Activated CD8-positive, alpha-beta memory T cell treated with anti-CD3 and anti-CD28 coated beads for 1 hour (primary cell): ENCODE results near the gene CLPTM1.
"Not testable (repeated sequence)": the region's sequence is repeated elsewhere in the genome, so short reads cannot be mapped to it uniquely, and the experiment has no call there.

Source experiments
- DNase-seq, 2 donors: peaks; one replicate each; pipeline ENCODE4 v3.0.0-alpha.2; 2020; ENCODE audit warnings: low read depth in 1 of 2; ENCODE audit errors: extremely low read depth in 1 of 2

The CLPTM1 gene

DNA sequence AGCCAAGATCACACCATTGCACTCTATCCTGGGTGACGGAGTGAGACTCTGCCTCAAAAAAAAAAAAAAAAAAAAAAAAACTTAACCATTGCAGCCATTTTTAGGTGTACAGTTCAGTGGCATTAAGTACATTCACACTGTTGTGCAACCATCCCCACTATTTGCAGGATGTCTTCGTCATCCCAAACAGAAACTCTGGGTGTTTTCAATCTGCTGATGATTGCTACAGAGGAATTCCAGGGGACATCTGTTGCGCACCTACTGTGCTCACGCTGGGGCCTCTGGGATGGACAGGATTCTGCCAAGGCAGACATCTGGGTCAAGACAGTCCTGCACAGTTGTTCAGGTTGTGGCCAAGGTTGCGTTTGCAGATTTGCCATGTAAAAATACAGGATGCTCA is 15.5 kb upstream of the CLPTM1 start:
- DNase-seq = no peak

DNA sequence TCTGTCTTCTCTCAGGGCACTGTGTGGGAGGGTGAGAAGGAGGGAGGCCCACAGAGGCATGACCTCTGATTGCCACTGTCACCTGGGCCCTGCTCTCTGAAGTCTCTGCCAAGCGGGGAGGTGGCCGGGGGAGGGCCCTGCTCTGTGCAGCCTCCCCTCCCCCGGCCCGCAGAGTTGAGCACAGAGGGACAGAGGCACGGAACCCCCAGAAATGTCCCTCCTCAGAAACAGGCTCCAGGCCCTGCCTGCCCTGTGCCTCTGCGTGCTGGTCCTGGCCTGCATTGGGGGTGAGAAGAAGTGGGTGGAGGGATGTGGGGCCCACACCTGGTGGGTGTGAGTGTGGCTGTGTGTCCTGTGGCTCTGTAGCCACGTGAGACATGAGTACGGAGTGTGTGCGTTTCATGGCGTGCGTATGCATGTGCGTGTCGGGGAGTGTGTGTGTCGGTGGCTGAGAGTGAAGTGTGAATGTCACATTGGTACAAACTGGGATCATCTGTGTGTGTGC is 13.1 kb upstream of the CLPTM1 start, which contains the start of gene APOC4:
TSS of gene APOC4 (plus strand) at position 171 of the 505 bp plus-strand sequence. CDS start at position 212, 41 bp downstream.
- DNase-seq = no peak

DNA sequence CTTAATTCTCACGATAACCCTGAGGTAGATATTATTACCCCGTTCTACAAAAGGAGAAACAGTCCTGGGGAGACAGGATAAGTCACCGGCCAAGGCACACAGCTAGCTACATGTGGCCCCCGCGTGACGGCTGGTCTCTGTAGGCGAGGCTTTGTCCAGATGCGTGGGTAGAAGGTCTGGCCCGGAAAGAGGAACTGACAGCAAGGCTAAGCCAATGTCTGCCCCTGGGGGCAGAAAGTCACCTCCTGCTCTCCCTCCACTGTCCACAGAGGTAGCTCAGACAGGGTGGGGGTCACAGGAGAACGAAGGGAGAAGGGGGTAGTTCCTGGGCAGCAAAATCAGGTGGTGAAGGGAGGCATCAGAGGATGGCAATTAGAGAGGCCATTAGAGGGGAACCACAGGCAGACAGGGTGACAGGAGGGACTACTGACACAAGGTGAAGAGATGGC is 11.4 kb upstream of the CLPTM1 start:
- no peak for DNase-seq

DNA sequence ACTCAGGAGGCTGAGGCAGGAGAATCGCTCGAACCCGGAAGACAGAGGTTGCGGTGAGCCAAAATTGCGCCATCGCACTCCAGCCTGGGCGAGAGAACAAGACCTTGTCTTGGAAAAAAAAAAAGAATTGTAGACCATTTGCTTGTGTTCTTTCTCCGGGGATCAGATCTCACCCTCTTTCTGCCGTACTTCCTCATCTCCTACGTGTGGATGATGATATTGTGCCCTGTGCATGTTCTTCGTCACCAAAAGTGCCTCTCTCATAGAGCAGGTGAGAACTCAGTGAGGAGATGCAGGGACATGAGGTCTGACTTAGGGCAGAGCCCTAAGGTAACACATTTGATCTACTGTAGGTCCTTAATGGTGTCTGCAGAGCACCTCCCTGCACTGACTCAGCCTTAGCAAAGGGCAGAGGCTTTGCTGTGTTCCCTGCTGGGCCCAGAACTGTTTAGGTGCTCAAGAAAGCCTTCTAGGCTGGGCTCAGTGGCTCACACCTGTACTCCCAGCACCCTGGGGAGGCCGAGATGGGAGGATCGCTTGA is 8.1 kb upstream of the CLPTM1 start:
- DNase-seq = no peak

DNA sequence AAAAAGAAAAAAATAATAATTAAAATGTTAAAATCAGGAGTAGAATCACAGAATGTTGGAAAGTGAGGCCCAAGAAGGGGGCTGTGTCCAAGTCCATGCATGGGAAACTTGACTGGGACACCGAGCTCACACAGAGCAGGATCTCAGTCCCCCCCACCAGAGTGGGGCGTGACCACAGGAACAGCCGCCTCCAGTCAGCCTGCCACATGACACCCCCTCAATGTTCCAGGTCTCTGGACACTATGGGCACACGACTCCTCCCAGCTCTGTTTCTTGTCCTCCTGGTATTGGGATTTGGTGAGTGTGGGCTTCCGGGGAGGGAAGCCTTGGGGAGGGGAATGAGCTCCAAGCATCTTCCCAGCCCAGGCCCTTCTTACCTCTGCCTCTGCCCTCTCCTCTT is 6.9 kb upstream of the CLPTM1 start:
- no peak for DNase-seq

DNA sequence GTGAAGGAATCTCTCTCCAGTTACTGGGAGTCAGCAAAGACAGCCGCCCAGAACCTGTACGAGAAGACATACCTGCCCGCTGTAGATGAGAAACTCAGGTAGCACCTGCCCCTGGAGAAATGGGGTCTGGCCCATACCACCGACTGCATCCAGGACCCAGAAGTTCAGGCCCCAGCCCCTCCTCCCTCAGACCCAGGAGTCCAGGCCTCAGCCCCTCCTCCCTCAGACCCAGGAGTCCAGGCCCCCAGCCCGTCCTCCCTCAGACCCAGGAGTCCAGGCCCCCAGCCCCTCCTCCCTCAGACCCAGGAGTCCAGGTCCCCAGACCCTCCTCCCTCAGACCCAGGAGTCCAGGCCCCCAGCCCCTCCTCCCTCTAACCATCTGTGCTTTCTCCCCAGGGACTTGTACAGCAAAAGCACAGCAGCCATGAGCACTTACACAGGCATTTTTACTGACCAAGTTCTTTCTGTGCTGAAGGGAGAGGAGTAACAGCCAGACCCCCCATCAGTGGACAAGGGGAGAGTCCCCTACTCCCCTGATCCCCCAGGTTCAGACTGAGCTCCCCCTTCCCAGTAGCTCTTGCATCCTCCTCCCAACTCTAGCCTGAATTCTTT is 6.3 kb upstream of the CLPTM1 start:
- DNase-seq = no peak

DNA sequence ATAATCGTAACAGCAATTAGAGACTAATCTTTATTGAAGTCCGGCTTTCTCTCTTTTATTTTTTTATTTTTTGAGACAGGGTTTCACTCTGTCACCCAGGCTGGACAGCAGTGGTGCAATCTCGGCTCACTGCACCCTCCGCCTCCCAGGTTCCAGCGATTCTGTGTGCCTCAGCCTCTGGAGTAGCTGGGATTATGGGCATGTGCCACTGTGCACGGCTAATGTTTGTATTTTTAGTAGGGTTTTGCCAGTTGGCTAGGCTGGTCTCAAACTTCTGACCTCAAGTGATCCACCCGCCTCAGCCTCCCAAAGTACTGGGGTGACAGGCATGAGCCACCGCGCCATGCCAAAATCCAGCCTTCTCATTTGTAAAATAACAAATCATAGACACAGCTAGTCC is 5.6 kb upstream of the CLPTM1 start:
- no peak for DNase-seq

DNA sequence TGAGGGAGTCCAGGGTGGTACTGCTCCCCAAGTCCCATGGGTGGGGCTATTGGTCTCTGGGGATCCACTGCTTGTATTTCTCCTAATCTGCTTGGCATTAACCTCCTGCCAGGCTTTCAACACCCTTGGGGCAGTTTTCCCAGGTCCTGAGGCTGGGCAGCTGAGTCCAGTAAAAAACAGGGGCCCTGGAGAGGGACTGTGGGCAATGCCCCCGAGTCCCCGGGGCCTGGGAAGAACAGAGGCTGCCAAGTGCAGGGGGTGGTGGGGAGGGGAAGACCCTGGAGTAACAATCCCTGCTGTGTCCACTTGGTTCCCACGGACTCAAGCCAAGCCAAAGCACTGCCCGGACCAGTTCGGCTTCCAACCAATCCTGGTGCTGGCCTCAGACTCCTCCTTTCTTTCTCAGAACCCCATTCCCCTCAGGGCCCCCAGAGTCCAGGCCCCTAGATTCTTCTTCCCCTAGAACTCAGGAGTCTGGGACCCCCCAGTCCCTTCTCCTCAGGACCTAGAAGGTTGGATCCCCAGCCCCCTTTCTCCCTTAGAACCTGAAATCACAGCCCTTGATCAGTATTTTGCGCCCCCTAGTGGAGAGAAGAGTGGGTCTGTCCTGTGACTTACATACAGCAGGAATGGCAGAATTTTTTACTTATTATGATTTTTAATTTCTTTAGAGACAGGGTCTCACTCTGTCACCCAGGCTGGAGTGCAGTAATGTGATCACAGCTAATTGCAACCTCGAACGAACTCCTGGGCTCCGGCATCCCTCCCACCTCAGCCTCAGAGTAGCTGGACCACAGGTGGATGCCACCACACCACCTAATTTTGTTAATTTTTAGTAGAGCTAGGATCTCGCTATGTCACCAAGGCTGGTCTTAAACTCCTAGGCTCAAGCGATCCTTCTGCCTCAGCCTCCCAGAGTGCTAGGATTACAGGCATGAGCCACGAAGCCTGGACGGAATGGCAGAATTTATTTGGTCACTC is 3.7 kb upstream of the CLPTM1 start:
- peak in 1 of 2 donors; percentile 17 for DNase-seq

DNA sequence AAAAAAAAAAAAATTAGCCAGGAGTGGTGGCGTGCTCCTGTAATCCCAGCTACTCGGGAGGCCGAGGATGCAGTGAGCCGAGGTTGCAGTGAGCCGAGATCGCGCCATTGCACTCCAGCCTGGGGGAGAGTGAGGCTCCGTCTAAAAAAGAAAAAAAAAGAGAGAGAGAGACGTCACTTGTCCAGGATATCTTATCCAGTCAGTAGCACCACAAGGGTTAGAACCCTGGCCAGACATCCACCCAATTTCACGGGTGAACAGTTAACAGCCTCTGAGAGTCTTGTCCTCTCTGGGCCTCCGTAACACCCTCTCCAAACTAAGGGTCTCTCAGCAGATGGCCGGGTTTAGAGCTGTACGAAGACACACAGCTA is 917 bp upstream of the CLPTM1 start:
- DNase-seq = no peak

DNA sequence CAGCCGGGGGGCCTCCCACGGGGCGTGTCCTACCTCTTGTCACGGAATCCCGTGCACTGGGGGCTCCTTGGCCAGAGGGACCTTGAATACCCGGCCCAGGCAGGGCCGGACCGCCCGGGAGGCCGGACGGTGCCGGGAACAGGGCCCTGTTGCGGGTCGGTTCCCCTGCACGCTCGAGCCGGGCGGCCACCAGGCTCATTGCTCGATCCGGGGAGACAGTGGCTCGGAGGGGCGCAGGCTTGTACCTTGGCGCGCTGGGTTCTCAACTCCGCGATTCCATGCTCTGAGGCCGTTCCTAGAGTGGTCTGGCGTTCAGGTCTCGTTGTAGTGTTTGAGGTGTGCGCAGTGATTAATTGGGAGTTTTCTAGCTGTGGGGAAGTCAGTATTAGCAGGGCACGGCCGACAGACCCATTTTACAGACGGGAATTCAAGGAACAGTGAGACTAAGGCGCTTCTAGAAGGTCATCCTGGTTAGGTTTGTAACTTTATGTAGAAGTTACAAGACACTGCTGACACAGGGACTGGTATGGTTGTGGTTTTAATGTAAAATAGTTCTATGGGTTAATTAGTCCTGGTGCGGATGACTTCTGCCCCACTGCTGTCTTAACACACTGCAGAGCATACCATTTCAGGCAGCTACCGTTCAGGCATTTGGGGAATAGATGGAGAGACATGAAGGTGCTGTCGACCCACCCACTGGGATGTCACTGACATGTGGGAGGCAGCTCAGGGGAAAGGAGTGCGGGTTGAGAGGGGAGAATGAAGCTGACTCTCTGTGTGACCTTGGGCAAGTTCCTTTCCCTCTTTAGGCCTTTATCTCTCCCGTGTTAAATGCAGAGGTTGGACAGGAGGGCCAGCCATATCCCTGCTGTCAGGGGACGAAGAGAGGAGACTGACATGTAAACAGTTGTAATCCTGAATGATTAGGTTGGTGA is 592 bp downstream of the CLPTM1 start:
- no peak for DNase-seq

DNA sequence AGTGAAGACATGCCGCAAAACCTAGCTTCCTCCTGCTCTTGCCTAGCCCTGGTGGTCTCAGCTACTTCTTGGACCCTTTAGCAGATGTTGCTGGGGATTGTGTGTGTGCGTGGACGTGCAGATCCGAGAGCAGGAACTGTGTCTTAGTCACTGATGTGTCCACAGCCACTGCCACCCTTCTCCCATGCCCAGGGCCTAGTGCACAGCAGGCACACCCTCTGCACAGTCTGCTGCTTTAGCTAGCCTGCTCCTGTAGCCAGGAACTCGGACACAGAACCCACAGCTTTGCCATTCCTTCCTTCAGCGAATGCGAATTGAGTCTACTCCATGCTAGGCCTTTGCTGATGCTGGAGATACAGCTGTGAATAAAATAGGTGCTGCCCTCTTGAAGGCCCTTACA is 2.3 kb downstream of the CLPTM1 start:
- no peak for DNase-seq

DNA sequence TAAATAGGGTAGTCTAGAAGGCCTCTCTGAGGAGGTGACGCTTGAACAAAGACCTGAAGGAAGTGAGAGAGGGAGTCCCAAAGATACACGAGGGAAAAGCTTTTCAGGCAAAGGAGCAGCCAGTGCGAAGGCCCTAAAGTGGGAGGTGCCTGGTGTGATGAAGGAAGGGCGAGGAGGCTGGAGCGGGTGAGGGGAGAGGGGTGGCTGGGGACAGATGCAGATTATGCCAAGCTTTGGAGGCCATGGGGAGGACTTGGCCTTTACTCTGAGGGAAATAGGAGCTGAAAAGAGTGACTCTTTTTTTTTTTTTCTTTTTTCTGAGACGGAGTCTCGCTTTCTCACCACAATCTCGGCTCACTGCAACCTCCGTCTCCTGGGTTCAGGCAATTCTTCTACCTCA is 2.9 kb downstream of the CLPTM1 start:
- no peak for DNase-seq

DNA sequence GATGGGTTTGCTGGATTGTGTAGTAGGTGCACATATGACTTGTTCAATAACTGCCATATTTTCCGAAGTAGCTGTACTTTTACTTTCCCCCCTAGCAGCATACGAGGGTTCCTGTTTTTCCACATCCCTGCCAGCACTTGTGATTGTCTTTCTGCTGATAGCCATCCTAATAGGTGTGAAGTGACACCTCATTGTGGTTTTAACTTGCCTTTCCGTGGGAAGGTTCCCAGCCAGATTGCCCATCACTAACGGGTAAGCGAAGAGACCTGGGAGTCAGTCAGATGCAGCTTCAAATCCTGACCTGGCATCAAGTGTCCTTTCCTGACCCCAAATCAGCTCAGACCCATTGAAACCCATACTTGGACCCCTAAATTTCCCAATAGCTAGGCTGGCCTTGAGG is 4.5 kb downstream of the CLPTM1 start:
- DNase-seq = no peak

DNA sequence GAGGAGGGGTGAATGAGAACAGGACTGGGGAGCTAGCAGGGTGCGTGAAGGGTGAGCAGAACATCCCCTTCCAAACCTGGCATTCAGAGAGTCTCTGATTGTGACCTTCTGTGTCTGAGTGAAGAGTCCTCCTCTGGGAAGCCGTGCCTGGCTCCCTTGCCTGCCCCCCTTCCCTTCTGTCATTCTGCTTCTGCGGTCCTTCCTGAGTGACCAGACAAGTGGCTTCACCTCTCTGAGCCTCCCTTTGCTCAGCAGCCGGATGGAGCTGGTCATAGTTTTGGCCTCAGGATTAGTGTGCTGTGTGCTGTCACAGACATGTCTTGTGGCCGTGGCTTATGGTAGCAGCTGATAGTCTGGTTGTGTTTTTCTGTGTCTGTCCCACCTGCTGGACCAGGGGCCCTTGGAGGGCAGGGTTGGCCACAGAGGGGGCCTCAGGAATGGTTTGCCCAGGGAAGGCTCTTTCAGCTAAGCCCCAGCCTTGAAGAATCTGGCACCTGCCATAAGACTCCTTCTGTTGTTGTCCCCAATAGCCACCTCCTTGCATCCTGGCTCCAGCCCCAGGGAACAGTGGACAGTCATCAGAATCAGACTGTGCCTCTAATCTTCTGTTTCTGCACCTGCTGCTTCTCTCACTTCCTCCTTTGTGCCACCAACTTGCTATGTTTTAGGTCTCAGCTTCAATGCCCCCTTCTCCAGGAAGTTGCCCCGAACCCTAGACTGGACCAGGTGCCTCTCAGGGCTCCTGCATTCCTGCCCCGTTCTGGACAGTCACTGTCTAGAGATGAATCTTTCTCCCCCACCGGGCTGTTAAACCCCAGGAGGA is 5.9 kb downstream of the CLPTM1 start:
- no peak for DNase-seq

DNA sequence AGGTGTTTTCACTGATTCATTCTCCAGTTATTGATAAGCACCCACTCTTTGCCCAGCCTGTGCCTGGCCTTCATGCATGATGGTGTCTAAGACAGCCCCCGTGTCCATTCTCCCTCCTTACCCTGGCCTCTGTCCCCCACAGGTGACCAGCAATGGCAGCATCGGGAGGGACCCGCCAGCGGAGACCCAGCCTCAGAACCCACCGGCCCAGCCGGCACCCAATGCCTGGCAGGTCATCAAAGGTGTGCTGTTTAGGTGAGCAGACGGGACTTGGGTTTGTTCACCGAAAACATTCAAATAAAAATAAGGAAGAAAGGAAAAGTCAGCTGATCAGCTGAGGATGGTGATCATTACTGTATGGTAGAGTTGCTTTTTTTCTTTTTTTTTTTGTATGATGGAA is 6.6 kb downstream of the CLPTM1 start:
- DNase-seq = no peak

DNA sequence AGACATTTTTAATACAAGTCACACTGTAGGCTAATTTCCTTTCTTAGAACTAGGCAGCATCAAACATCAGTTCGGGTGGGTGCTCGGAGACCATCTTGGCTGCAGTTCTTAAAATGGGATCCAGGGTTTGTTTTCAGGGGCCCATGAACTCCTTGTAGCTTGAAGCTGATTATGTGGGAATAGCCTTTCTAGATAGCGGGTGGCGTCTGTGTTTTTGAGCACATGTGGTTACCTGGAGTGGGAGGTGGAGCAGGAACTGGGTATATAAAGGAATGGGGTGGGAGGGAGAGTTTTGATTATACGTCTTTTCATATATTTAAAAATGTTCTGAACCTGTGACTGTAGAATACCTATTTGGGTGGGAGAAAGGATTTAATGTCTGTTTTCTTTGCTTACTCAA is 12.9 kb downstream of the CLPTM1 start:
- no peak for DNase-seq

DNA sequence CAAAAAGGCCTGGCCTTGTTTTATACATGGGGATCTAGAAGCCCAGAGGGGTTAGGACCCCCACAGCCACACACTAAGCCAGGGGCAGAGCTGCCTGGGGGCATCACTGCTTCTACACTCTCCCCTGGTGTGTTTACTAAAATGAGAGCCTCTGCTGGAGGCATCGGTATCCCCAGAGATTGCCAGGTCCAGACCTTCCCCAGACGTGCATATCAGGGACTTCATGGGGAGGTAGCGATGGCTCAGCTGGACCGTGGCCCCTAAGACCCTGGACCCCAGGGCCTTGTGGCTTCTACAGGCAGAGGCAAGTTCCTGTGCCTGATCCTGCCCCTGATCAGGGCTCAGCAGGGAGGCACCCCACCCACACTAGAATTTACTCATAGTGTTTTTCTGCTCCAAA is 13.5 kb downstream of the CLPTM1 start:
- DNase-seq = no peak

DNA sequence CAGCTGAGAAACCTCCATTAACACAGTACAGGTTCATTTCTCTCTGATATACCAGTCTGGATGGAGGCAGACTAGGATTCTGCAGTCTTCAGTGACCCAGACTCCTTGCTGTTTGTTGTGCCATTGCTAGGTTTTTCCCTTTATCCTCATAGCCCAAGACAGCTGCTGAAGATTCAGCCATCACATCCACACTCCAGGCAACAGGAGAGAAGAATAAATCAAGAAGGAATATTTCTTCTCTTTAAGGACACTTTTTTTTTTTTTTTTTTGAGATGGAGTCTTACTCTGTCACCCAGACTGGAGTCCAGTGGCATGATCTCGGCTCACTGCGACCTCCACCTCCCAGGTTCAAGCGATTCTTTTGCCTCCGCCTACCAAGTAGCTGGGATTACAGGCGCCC is 14.3 kb downstream of the CLPTM1 start:
- DNase-seq = no peak

DNA sequence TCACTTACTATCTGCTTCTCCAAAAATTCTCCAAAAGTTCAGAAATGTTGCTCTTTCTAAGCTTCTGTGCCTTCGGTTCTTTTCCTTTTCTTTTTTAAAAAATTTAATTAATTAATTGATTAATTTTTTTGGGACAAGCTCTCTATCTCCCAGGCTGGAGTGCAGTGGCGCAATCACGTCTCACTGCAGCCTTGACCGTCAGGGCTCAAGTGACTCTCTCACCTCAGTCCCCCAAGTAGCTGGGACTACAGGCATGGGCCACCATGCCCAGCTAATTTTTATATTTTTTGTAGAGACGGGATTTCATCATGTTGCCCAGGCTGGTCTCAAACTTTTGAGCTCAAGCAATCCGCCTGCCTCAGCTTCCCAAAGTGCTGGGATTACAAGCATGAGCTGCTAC is 16.3 kb downstream of the CLPTM1 start:
- DNase-seq = not testable (repeated sequence)

DNA sequence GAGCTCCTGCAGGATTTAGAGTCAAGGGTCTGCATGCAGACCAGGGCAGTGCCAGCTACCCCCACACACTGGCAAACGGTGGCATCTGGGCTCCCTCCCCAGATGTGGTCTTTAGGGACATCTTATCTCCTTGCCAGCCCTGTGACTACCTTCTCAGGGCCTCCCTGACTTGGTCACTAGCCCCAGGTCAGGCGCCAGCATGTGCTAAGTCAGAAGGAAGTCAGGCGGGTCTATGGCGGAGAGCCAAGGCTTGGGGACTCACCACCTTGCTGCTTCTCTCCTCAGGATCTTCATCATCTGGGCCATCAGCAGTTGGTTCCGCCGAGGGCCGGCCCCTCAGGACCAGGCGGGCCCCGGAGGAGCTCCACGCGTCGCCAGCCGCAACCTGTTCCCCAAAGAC is 17.6 kb downstream of the CLPTM1 start:
- DNase-seq = no peak
